Sigmoid colon (tissue), 4 donors: ENCODE data around the gene IFNGR1.
A peak's percentile ranks its signal among the peaks of the same experiment; 100 is the strongest.

Source experiments
- CTCF ChIP-seq, 4 experiments: fragments of 450-650 bp in 3 of 4; fragments of 200-600 bp in 1 of 4; IDR thresholded peaks; one replicate each; pipeline ENCODE4 v1.5.1; 2016 to 2019; ENCODE audit warnings: antibody characterized with exemption in 4 of 4, mild to moderate bottlenecking in 3 of 4, moderate library complexity in 2 of 4
- POLR2AphosphoS5 ChIP-seq, 4 donors: sonication (generic); formaldehyde crosslinking; IDR thresholded peaks; one replicate each; pipeline ENCODE4 v1.6.1; 2017; ENCODE audit warnings: antibody characterized with exemption in 4 of 4

- TF ChIP-seq CTCF (IDR thresholded peaks at IDR 0.05) (no peak), POLR2AphosphoS5 (IDR thresholded peaks at IDR 0.05) (peak in 1 of 4 donors; percentile 34)
Measured at GRCh38 chr6:137261361-137261760, 42.2 kb upstream of the IFNGR1 start.
